IPS DF 6.9 (cell line): ENCODE results near the gene ALDH1A2.

Experiments used
- DNase-seq: peaks from one replicate; pipeline ENCODE4 v3.0.0-alpha.2; 2013; ENCODE audit warnings: low read depth, low spot score
- H3K27ac ChIP-seq: one replicate; pipeline ENCODE4 v1.5.1; 2013; ENCODE audit warnings: low read length, control low read depth
- H3K27me3 ChIP-seq: 2 replicates; pipeline ENCODE4 v1.6.1; 2013; ENCODE audit warnings: mild to moderate bottlenecking, low read length; ENCODE audit not compliant: control insufficient read depth, insufficient read depth
- H3K36me3 ChIP-seq: 2 replicates; pipeline ENCODE4 v1.6.1; 2013; ENCODE audit warnings: low read length; ENCODE audit not compliant: control insufficient read depth, insufficient read depth
- H3K4me1 ChIP-seq: 2 replicates; pipeline ENCODE4 v1.6.1; 2013; ENCODE audit warnings: low read length; ENCODE audit not compliant: control insufficient read depth, insufficient read depth
- H3K4me3 ChIP-seq: 2 replicates; pipeline ENCODE4 v1.5.1; 2013; ENCODE audit warnings: mild to moderate bottlenecking, low read length
- H3K9me3 ChIP-seq: 2 replicates; pipeline ENCODE4 v1.6.1; 2013; ENCODE audit warnings: low read length, inconsistent platforms; ENCODE audit not compliant: control insufficient read depth, insufficient read depth
- WGBS: extraction: QIAGEN DNeasy Blood & Tissue Kit; methylation state at CpG from one replicate; pipeline ENCODE4 v1.1.7; 2013; ENCODE audit warnings: mixed read lengths, missing lambda C conversion rate; ENCODE audit not compliant: insufficient read length, insufficient coverage; 5-methylcytosine and 5-hydroxymethylcytosine counted together

The ALDH1A2 gene

GRCh38 chr15:58021332-58022230 is 43.9 kb downstream of the ALDH1A2 start:
- H3K27ac ChIP-seq = no peak overlapping the region
- no peak for DNase-seq
- no peaks in the 10 kb centered on the region for H3K4me1 ChIP-seq
- no CpG with 5 or more reads among the region's 9 CpGs for WGBS
- no peaks in the 10 kb centered on the region for H3K36me3 ChIP-seq
- peaks cover 1% of the 10 kb centered on the region; the same call in 1 of the 2 replicates for H3K9me3 ChIP-seq
- H3K27me3 ChIP-seq = no peaks in the 10 kb centered on the region
- no peak overlapping the region for H3K4me3 ChIP-seq

DNA sequence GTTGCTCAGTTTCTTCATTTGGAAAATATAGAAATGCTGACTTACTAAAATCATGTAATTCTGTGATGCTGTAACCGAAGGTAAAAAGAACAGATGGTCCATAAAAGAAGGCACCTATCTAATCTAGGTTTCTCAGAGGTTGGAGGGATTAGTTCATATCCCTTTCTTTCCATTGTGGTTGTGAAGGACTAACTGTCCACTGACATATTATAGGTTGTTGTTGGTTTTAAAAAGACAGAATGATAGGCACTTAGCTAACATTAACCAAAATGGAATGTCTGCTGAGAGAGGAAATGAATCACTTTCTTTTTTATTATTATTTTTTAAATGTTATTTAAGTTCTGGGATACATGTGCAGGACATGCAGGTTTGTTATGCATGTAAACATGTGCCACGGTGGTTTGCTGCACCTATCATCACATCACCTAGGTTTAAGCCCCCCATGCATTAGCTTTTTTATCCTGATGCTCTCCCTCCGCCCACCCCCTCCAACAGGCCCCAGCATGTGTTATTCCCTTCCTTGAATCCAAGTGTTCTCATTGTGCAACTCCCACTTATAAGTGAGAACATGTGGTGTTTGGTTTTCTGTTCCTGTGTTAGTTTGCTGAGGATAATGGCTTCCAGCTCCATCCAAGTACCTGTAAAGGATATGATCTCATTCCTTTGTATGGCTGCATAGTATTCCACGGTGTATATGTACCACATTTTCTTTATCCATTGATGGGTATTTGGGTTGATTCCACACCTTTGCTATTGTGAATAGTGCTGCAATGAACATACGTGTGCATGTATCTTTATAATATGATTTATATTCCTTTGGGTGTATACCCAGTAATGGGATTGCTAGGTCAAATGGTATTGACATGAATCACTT is 45.8 kb downstream of the ALDH1A2 start:
- Histone ChIP-seq H3K27me3 (no peaks in the 10 kb centered on the region), H3K4me1 (no peaks in the 10 kb centered on the region), H3K4me3 (no peak overlapping the region), H3K27ac (no peak overlapping the region), H3K36me3 (no peaks in the 10 kb centered on the region), H3K9me3 (peaks cover 1% of the 10 kb centered on the region; the same call in 1 of the 2 replicates)
- WGBS = no CpG with 5 or more reads among the region's 5 CpGs
- DNase-seq = no peak

GRCh38 chr15:58017869-58018268 is 47.6 kb downstream of the ALDH1A2 start:
- H3K9me3 ChIP-seq = peaks cover 1% of the 10 kb centered on the region; the same call in 1 of the 2 replicates
- H3K27me3 ChIP-seq = no peaks in the 10 kb centered on the region
- DNase-seq = no peak
- WGBS = no CpG with 5 or more reads among the region's 1 CpG
- no peaks in the 10 kb centered on the region for H3K4me1 ChIP-seq
- H3K27ac ChIP-seq = no peak overlapping the region
- no peak overlapping the region for H3K4me3 ChIP-seq
- no peaks in the 10 kb centered on the region for H3K36me3 ChIP-seq

DNA sequence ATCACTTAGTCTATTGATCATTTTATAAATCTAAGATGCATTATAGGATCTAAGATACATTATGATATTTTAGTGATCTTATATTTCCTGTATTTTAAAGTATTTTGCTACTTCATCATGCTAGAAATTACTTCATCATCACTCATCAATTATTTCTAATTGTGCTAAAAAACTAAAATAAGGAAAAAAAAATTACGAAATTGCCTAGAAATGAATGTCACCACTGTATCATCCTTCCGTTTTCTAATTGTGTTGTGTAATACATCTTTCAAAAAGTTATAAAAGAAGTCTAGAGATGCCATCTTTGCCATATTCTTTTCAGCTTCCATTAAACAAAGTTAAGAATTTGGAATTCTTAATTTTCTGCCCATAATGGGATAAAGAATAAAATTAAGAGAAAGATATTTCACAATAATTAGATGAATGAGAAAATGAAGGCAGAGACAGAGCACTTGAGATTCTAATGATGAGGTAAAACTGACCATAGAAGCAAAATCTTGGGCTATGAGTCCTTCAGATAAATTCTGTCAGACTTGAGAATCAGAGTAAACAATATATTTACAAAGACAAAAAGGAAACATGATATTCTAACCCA is 48.8 kb downstream of the ALDH1A2 start:
- no peaks in the 10 kb centered on the region for H3K36me3 ChIP-seq
- H3K4me1 ChIP-seq = no peaks in the 10 kb centered on the region
- no peak for DNase-seq
- H3K27ac ChIP-seq = no peak overlapping the region
- no peaks in the 10 kb centered on the region for H3K9me3 ChIP-seq
- whole genome bisulfite sequencing = no CpG with 5 or more reads among the region's 2 CpGs
- no peak overlapping the region for H3K4me3 ChIP-seq
- no peaks in the 10 kb centered on the region for H3K27me3 ChIP-seq

DNA sequence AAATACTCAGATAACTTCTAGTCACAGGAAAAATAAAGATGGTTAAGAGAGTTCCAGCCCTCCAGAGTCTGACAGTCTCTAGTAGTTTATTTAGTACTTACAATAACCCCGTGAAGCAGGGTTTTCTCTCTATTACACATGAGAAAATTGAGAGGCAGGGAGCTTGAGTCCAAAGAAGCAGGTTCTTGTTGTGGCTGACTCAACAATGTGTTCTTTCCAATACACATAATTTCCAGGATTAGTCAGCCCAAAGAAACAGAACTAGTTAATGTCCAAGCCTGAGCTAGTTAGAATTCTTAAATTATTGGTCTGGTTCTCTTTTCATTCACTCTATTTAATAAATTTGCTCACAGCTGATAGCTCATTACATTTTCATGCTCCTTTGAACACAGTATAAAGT is 49.9 kb downstream of the ALDH1A2 start:
- no peak overlapping the region for H3K4me3 ChIP-seq
- H3K27me3 ChIP-seq = no peaks in the 10 kb centered on the region
- no peaks in the 10 kb centered on the region for H3K9me3 ChIP-seq
- no peak for DNase-seq
- no CpG with 5 or more reads among the region's 1 CpG for WGBS
- H3K4me1 ChIP-seq = no peaks in the 10 kb centered on the region
- H3K36me3 ChIP-seq = no peaks in the 10 kb centered on the region
- H3K27ac ChIP-seq = no peak overlapping the region

DNA sequence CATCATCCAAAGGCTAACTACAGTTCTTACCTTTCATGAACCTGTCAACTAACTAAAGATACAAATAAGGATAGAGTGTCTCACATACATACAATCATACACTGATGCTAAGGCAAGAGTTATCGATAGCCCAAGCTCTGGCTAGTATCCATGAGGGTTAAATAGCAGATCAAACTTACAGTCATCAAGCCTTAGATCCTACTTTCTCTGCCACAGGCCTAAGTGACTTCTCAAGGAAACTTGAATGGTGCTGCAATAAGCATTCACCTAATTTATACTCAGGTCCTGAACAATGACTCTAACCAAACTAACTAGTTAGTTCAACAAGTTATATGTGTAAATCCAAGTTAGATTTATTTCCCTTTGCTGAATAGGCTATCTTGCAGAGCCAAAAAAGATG is 51.0 kb downstream of the ALDH1A2 start:
- Histone ChIP-seq H3K36me3 (no peaks in the 10 kb centered on the region), H3K4me3 (no peak overlapping the region), H3K27ac (no peak overlapping the region), H3K27me3 (no peaks in the 10 kb centered on the region), H3K9me3 (no peaks in the 10 kb centered on the region), H3K4me1 (no peaks in the 10 kb centered on the region)
- DNase-seq = no peak
- no CpG with 5 or more reads among the region's 1 CpG for WGBS

- no peak for DNase-seq
- no peak overlapping the region for H3K27ac ChIP-seq
- no peaks in the 10 kb centered on the region for H3K36me3 ChIP-seq
- H3K27me3 ChIP-seq = no peaks in the 10 kb centered on the region
- no peaks in the 10 kb centered on the region for H3K9me3 ChIP-seq
- H3K4me3 ChIP-seq = no peak overlapping the region
- WGBS = no CpG with 5 or more reads among the region's 4 CpGs
- H3K4me1 ChIP-seq = no peaks in the 10 kb centered on the region
These were observed 51.5 kb downstream of the ALDH1A2 start for GRCh38 chr15:58014040-58014439.

DNA sequence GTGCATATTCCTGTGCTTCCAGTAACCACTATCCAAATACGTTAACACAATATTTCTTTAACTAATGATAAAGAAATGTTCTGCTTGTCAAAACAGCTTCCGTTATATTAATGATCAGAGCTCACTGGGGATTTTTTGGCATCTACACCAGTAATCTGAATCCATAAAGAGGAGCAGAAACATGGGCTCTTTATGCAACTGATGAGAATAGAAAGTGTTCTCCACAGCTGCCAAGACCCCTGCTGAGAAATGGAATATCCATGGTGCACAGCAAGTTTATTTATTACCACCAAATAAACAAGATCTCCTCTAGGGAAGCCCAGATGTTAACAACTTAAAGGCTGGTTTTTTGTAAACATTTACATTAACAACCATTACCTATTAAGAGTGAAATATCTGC is 54.5 kb downstream of the ALDH1A2 start:
- Histone ChIP-seq H3K4me1 (no peaks in the 10 kb centered on the region), H3K27me3 (no peaks in the 10 kb centered on the region), H3K36me3 (no peaks in the 10 kb centered on the region), H3K27ac (no peak overlapping the region), H3K4me3 (no peak overlapping the region), H3K9me3 (no peaks in the 10 kb centered on the region)
- DNase-seq = no peak
- WGBS = no CpG with 5 or more reads among the region's 2 CpGs

DNA sequence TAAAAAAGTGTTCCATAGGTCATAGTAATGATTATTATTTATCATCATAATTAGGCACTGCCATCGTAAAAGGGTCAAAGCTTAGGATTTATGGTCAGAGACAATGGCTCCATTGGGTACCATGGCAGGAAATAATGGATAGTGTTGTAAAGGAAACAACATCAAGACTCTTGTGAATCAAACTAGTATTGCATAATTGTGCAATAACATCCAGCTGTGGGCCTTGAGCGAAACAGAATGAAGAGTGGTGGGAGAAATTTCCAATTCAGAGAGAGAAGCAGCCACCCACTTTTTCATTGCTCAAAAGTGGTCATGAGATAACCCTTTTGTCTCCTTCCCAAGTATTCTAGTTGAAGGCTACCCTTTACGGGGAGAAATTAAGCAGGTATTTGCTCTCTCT is 61.7 kb downstream of the ALDH1A2 start:
- no peaks in the 10 kb centered on the region for H3K4me1 ChIP-seq
- H3K27ac ChIP-seq = no peak overlapping the region
- no peak overlapping the region for H3K4me3 ChIP-seq
- no peak for DNase-seq
- H3K36me3 ChIP-seq = no peaks in the 10 kb centered on the region
- no CpG with 5 or more reads among the region's 3 CpGs for WGBS
- no peaks in the 10 kb centered on the region for H3K27me3 ChIP-seq
- H3K9me3 ChIP-seq = no peaks in the 10 kb centered on the region

- DNase-seq = no peak
- WGBS = no CpG with 5 or more reads among the region's 6 CpGs
- H3K9me3 ChIP-seq = no peaks in the 10 kb centered on the region
- H3K4me3 ChIP-seq = no peak overlapping the region
- no peaks in the 10 kb centered on the region for H3K4me1 ChIP-seq
- H3K27me3 ChIP-seq = no peaks in the 10 kb centered on the region
- H3K36me3 ChIP-seq = no peaks in the 10 kb centered on the region
- H3K27ac ChIP-seq = no peak overlapping the region
These were observed 63.0 kb downstream of the ALDH1A2 start for GRCh38 chr15:58002338-58003126.
